ENCODE results near the gene OR7A10. TPM values are rescaled to one million over a fixed set of nuclear protein-coding genes. Genes with fewer than 3 reads are reported as not detected.

Gene OR7A10
- total RNA-seq: not detected in 2 replicates

GRCh38 chr19:14848822-14849221, at the start of gene OR7A10:
OR7A10 (minus strand) TSS chr19:14848922; CDS start chr19:14841877, 7,045 bp downstream.

DNA sequence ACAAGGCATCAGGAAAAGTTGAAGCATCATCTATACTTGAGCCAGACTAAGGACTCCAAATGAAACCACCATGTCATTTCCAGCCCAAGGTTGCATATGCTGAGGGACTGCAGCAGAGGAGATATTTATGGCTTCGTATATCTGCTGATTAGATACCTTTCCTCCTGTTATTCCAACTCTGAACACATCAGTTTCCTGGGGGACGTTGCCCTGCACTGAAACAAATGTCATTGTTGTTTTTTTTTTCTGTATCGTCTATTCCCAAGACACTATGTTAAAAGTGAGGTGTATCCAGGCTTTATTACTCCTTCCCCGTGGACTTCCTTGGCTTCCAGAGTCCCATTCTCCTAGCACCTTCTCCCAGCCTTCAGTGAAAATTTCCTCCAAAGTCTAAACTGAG, 37.3 kb upstream of the OR7A10 start, which contains the start of gene OR7A17:
TSS of gene OR7A17 (minus strand) at position 101 of the 400 bp plus-strand sequence. CDS start 4,777 bp downstream, outside the sequence.

GRCh38 chr19:14835011-14835410, 13.7 kb downstream of the OR7A10 start, which contains the start of the genes OR7A5 and OR7C1:
OR7A5 (minus strand) TSS chr19:14835185; CDS start chr19:14828241, 6,944 bp downstream.
OR7C1 (minus strand) TSS chr19:14835185; CDS start chr19:14800136, 35,049 bp downstream.

Other genes starting within 250 kb of the OR7A10 start
- not detected in 2 replicates for gene ADGRE3, start 174.1 kb downstream of the OR7A10 start, total RNA-seq
- 10.1 and 23.4 TPM in 2 replicates for gene ZNF333, start 158.9 kb downstream of the OR7A10 start, total RNA-seq
- gene ADGRE2, start 70.4 kb downstream of the OR7A10 start, total RNA-seq: 5.2 and 6.1 TPM in 2 replicates
- 0.16 TPM in 1 of 2 replicates, not detected in the other for gene OR7A5, start 13.7 kb downstream of the OR7A10 start, total RNA-seq
- not detected in 2 replicates for gene OR7C1, start 13.7 kb downstream of the OR7A10 start, total RNA-seq
- not detected in 2 replicates for gene OR7A17, start 37.2 kb upstream of the OR7A10 start, total RNA-seq
- gene OR7C2, start 92.6 kb upstream of the OR7A10 start, total RNA-seq: not detected in 2 replicates
- gene SLC1A6, start 130.9 kb upstream of the OR7A10 start, total RNA-seq: not detected in 2 replicates
- gene CASP14, start 200.6 kb upstream of the OR7A10 start, total RNA-seq: not detected in 2 replicates
- gene OR1I1, start 233.3 kb upstream of the OR7A10 start, total RNA-seq: not detected in 2 replicates